ENCODE data around the gene RNLS. TPM values are rescaled to one million over a fixed set of nuclear protein-coding genes. Genes with fewer than 3 reads are reported as not detected.

RNLS gene
- total and polyA plus RNA-seq, 5 donors: 11.1 to 20.8 (median 16.2) TPM

- Histone ChIP-seq H3K9me3 (ENCODE audit: control insufficient read depth, low read length) (no peaks in the 10 kb centered on the region), H3K4me1 (ENCODE audit: control insufficient read depth, insufficient read depth, low read length) (peaks cover 6% of the 10 kb centered on the region), H3K4me3 (ENCODE audit: low read length) (peak overlapping the region; percentile 51), H3K27ac (ENCODE audit: low read length) (peak overlapping the region; percentile 72), H3K27me3 (ENCODE audit: control insufficient read depth, insufficient read depth) (no peaks in the 10 kb centered on the region)
- intact Hi-C loops (cut with DNase I): loop anchor here (5.0 to 10.0 kb wide), 5 partner anchors 142 to 532 kb away; partner anchors contain the start of genes KLLN (in 2 of the 4) and PTEN (in 2 of the 4)
- peak; percentile 93 to 96 for ATAC-seq
- WGBS: 16% methylated on average over 6 of the region's 6 CpGs
- DNase-seq: peak in 1 of 3 donors; percentile 15
Measured at GRCh38 chr10:88386821-88387773, 196.0 kb downstream of the RNLS start.

GRCh38 chr10:88386204-88386788 is 196.8 kb downstream of the RNLS start:
- Histone ChIP-seq H3K4me1 (ENCODE audit: control insufficient read depth, insufficient read depth, low read length) (peaks cover 6% of the 10 kb centered on the region), H3K4me3 (ENCODE audit: low read length) (peak overlapping the region; percentile 51), H3K27me3 (ENCODE audit: control insufficient read depth, insufficient read depth) (no peaks in the 10 kb centered on the region), H3K27ac (ENCODE audit: low read length) (peak overlapping the region; percentile 86), H3K9me3 (ENCODE audit: control insufficient read depth, low read length) (no peaks in the 10 kb centered on the region)
- intact Hi-C loops (cut with DNase I): loop anchor here (5.0 to 10.0 kb wide), 5 partner anchors 141 to 531 kb away; partner anchors contain the start of genes KLLN (in 2 of the 4) and PTEN (in 2 of the 4)
- DNase-seq (no peak), ATAC-seq (peak; percentile 25 to 43)
- 12% methylated on average over 3 of the region's 3 CpGs for WGBS

- intact Hi-C loops (cut with DNase I): loop anchor here (5.0 to 10.0 kb wide), 5 partner anchors 141 to 531 kb away; partner anchors contain the start of genes KLLN (in 2 of the 4) and PTEN (in 2 of the 4)
- Histone ChIP-seq H3K4me1 (ENCODE audit: control insufficient read depth, insufficient read depth, low read length) (peaks cover 6% of the 10 kb centered on the region), H3K9me3 (ENCODE audit: control insufficient read depth, low read length) (no peaks in the 10 kb centered on the region), H3K27ac (ENCODE audit: low read length) (no peak overlapping the region), H3K4me3 (ENCODE audit: low read length) (no peak overlapping the region), H3K27me3 (ENCODE audit: control insufficient read depth, insufficient read depth) (no peaks in the 10 kb centered on the region)
- DNase-seq (peak in 2 of 3 donors; percentile 18 to 51), ATAC-seq (peak; percentile 34 to 48)
- 44% methylated on average over 11 of the region's 11 CpGs for WGBS
Measured at GRCh38 chr10:88385601-88386203, 197.4 kb downstream of the RNLS start.

- WGBS: 51% methylated on average over 1 of the region's 1 CpG
- no peaks in the 10 kb centered on the region for H3K9me3 ChIP-seq (ENCODE audit: control insufficient read depth, low read length)
- intact Hi-C loops (cut with DNase I): loop anchor here in 3 of 4 donors (10.0 kb wide), 3 partner anchors 138 to 528 kb away; no protein-coding TSS in a partner anchor
- DNase-seq: no peak
- no peak overlapping the region for H3K27ac ChIP-seq (ENCODE audit: low read length)
- ATAC-seq: no peak
- H3K27me3 ChIP-seq (ENCODE audit: control insufficient read depth, insufficient read depth): no peaks in the 10 kb centered on the region
- peaks cover 6% of the 10 kb centered on the region for H3K4me1 ChIP-seq (ENCODE audit: control insufficient read depth, insufficient read depth, low read length)
- H3K4me3 ChIP-seq (ENCODE audit: low read length): no peak overlapping the region
Measured at GRCh38 chr10:88383276-88383675, 199.8 kb downstream of the RNLS start.

GRCh38 chr10:88382699-88383098 is 200.4 kb downstream of the RNLS start:
- 96% methylated on average over 2 of the region's 2 CpGs for WGBS
- Histone ChIP-seq H3K27ac (ENCODE audit: low read length) (no peak overlapping the region), H3K27me3 (ENCODE audit: control insufficient read depth, insufficient read depth) (no peaks in the 10 kb centered on the region), H3K9me3 (ENCODE audit: control insufficient read depth, low read length) (no peaks in the 10 kb centered on the region), H3K4me1 (ENCODE audit: control insufficient read depth, insufficient read depth, low read length) (peaks cover 4% of the 10 kb centered on the region), H3K4me3 (ENCODE audit: low read length) (no peak overlapping the region)
- intact Hi-C loops (cut with DNase I): loop anchor here in 3 of 4 donors (10.0 kb wide), 3 partner anchors 138 to 528 kb away; no protein-coding TSS in a partner anchor
- DNase-seq (no peak), ATAC-seq (no peak)

GRCh38 chr10:88379575-88379974 is 203.5 kb downstream of the RNLS start:
- intact Hi-C loops (cut with DNase I): no loop called here
- no peak for ATAC-seq
- no peak overlapping the region for H3K4me3 ChIP-seq (ENCODE audit: low read length)

GRCh38 chr10:88377510-88377909 is 205.6 kb downstream of the RNLS start:
- no peak overlapping the region for H3K27ac ChIP-seq (ENCODE audit: low read length)
- H3K27me3 ChIP-seq (ENCODE audit: control insufficient read depth, insufficient read depth): no peaks in the 10 kb centered on the region
- no peaks in the 10 kb centered on the region for H3K4me1 ChIP-seq (ENCODE audit: control insufficient read depth, insufficient read depth, low read length)
- no peaks in the 10 kb centered on the region for H3K9me3 ChIP-seq (ENCODE audit: control insufficient read depth, low read length)
- no peak for DNase-seq
- no peak overlapping the region for H3K4me3 ChIP-seq (ENCODE audit: low read length)
- intact Hi-C loops (cut with DNase I): no loop called here
- 97% methylated on average over 1 of the region's 1 CpG for whole genome bisulfite sequencing
- ATAC-seq: no peak

More at GRCh38 chr10:88379575-88379974, 203.5 kb downstream of the RNLS start:
- 61% methylated on average over 2 of the region's 2 CpGs for WGBS
- no peaks in the 10 kb centered on the region for H3K4me1 ChIP-seq (ENCODE audit: control insufficient read depth, insufficient read depth, low read length)
- no peak overlapping the region for H3K27ac ChIP-seq (ENCODE audit: low read length)
- H3K27me3 ChIP-seq (ENCODE audit: control insufficient read depth, insufficient read depth): no peaks in the 10 kb centered on the region
- no peaks in the 10 kb centered on the region for H3K9me3 ChIP-seq (ENCODE audit: control insufficient read depth, low read length)
- DNase-seq: no peak

GRCh38 chr10:88374392-88375175 is 208.5 kb downstream of the RNLS start:
- WGBS: 96% methylated on average over 4 of the region's 4 CpGs

GRCh38 chr10:88372881-88373592 is 210.1 kb downstream of the RNLS start:
- Histone ChIP-seq H3K4me3 (ENCODE audit: low read length) (no peak overlapping the region), H3K27me3 (ENCODE audit: control insufficient read depth, insufficient read depth) (no peaks in the 10 kb centered on the region), H3K27ac (ENCODE audit: low read length) (no peak overlapping the region), H3K4me1 (ENCODE audit: control insufficient read depth, insufficient read depth, low read length) (no peaks in the 10 kb centered on the region), H3K9me3 (ENCODE audit: control insufficient read depth, low read length) (no peaks in the 10 kb centered on the region)
- ATAC-seq (no peak), DNase-seq (no peak)
- intact Hi-C loops (cut with DNase I): no loop called here

More at GRCh38 chr10:88374392-88375175, 208.5 kb downstream of the RNLS start:
- no peaks in the 10 kb centered on the region for H3K27me3 ChIP-seq (ENCODE audit: control insufficient read depth, insufficient read depth)
- H3K27ac ChIP-seq (ENCODE audit: low read length): no peak overlapping the region
- no peak for ATAC-seq
- DNase-seq: no peak
- no peak overlapping the region for H3K4me3 ChIP-seq (ENCODE audit: low read length)
- no peaks in the 10 kb centered on the region for H3K4me1 ChIP-seq (ENCODE audit: control insufficient read depth, insufficient read depth, low read length)
- intact Hi-C loops (cut with DNase I): no loop called here
- H3K9me3 ChIP-seq (ENCODE audit: control insufficient read depth, low read length): no peaks in the 10 kb centered on the region
